Measurements from ENCODE around the gene AR.
"Not testable (repeated sequence)": the region's sequence is repeated elsewhere in the genome, so short reads cannot be mapped to it uniquely, and the experiment has no call there.

The AR gene

GRCh38 chrX:67564475-67564874 is 20.7 kb downstream of the AR start:
- DNase-seq: no peak

DNA sequence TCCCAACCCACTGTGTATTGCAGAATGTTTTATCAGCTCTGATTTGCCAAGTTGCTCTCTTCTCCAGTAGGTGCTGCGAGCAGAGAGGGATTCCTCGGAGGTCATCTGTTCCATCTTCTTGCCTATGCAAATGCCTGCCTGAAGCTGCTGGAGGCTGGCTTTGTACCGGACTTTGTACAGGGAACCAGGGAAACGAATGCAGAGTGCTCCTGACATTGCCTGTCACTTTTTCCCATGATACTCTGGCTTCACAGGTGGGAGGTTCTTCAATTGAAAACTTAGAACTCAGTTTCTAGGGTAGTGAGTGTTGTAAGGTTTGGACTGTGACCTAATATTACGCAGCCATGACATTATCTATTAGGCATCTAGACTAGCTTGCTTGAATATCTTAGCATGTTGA is 24.9 kb downstream of the AR start:
- DNase-seq: no peak

DNA sequence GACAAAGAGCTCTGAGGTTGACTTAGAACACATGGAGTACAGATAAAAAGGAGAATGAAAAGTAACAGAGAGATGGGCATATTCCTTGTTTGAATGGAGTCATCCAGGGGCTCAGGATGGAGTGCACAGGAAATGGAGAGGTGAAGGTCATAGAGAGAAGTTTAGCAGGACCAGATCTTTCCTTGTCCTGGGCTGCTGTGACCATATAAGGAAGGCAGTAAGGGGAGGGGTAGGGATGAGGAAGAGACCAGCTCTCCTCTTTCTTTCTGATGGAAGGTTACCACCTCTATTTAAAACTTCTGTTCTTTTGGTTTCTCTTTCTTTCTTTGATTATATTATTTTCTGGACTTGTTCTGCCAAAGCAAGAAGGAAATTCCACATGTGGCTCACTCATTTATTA is 27.0 kb downstream of the AR start:
- DNase-seq: no peak

DNA sequence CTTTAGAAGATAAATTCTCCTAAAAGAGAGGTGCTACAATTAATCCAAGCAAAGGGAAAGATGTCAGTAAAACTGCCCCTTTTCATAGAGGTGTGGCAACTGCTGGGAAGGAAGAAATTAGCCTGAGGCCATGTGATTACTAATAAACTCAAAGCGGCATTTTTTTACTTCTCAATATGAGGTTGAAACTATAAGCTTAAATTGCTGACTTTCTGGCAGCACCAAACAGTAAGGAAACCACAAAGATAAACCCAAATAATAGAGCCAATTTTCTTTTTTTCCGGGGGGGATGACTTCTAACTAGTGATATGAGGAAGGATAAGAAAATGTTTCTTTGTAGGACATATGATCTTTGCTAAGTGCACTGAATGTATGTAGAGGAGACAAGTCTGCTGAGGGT is 30.9 kb downstream of the AR start:
- DNase-seq: no peak

DNA sequence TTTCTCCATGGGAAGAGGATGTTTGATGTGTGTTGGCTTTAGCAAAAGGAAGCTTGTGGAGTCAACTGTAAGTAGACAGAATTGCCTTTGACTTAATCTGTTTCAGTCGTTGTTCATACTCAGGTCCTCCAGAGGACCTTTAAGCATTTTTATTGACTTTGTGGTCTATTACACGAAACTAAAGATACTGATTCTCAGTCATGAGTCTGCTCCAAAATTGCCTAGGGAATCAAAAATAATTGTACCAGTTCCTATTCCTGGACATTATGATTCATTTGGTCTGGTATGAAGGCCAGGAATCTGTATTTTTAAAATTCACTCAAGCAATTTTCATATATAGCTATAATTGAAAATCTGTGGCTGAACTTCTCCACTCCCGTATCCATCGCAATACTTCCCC is 38.6 kb downstream of the AR start:
- DNase-seq: no peak

- DNase-seq: no peak
These were observed 39.4 kb downstream of the AR start for GRCh38 chrX:67583171-67583570.

DNA sequence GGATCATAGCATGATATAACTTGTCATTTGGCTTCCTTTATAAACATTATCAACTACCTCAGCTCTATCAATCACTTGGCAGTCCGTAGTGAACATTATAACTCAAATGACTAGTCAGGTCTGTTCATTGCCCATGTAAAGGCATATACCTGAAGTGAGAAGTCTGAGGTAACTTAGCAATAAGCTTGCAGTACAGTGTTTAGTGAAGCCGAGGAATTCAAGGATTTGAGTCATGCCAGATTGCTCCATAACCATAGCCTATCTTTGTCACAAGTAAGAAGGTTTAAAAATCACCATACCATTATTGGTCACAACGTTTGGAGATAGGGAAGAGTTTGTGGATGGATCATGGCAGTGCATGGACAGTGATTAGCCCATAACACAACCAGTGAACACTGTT is 41.6 kb downstream of the AR start:
- DNase-seq: no peak

- no peak for DNase-seq
These were observed 44.3 kb downstream of the AR start for GRCh38 chrX:67587946-67588624.

DNA sequence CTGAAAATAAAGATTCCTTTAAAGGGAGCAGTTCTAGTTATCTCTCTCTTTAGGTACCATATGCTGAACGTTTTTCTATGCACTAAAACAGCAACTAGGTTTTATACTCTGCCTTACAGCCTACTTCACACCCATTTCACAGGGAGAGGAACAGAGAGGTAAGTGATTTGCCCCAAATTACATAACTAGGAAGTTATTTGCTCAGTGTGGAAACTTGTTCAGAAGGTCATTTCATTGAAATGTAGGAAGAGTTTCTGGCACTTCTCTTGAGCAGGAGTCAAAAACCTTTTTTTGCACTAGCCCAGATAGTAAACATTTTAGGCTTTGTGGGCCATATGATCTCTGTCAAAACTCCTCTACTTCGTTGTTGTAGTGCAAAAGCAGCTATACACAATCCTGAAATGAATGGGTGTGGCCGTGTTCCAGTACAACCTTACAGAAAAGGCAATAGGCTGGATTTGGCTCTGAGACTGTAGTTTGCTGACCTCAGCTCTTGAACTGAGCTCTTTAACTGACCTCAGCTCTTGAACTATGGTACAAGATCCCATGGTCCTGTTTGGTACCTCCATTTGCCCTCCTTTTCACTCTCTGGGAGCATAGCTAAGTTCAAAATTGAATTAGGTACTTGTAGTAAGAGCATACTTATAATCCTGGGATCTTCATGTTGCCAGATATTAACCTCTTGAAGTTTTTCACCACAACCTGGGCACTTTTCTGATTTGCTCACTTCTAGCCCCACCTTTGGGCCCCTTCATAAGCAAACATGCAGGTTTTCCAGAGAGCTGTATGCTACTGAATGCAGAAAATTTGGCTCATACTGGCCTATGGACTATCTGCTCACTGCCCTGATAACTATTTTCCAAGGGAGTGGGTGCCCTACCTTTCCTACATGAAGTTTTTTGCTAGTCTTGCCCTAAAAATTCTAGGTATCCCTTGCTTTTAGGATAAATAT is 53.3 kb downstream of the AR start:
- DNase-seq: no peak

GRCh38 chrX:67599532-67599931 is 55.7 kb downstream of the AR start:
- no peak for DNase-seq

DNA sequence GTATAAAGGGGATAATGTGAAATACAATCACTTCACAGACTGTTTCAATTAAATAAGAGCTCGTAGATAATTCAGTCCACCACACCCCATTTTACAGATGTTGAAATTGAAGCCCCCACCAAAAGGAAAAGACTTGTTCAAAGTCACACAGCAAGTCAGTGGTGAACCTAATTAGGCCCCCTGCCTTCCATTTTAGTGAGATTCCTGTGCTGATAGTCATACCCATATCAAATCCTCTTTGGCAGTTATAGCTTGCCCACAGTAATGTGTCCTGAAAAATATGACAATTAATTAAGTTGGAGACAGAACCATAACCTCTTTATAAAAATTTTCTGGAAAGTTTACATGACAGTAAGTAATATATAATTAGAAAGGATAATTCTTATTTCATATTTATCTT is 58.0 kb downstream of the AR start:
- no peak for DNase-seq

GRCh38 chrX:67604979-67605703 is 61.3 kb downstream of the AR start:
- DNase-seq: no peak

DNA sequence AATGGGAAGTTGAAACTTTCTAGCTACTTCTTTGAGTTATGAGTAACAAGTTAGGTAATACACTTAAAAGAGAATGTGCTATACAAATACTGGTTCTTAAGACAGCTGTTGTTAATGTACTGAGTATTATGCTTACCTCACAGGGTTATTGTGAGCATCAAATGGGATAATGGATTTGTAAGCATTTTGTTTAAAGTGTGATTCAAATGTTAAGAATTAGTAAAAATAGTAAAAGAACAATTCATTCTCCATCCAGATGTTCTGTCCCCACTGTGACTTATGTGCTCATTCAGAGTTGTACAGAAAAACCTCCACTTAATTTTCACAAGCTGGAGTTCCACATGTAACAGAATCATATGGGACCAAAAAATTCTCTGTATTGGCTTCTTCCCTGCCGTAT is 63.6 kb downstream of the AR start:
- no peak for DNase-seq

DNA sequence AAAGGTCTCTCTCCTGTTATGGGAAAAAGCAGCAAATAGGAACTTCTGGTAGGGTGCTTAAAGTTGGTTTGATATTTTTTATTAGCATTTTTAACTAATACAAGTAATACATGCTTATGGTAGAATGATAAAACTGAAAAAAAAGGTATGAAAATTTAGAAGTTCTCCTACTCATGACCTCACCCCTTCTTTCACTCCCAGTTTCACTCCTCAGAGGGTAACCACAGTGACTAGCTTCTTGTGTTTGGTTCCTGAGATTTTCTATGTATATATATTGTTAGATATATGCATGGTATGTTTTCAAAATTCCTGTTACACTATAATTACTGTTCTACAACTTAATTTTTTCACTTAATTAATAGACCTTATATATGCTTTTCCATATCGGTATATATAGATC is 66.5 kb downstream of the AR start:
- no peak for DNase-seq

GRCh38 chrX:67612231-67612630 is 68.4 kb downstream of the AR start:
- DNase-seq: no peak

- no peak for DNase-seq
These were observed 69.5 kb downstream of the AR start for GRCh38 chrX:67613366-67613765.

DNA sequence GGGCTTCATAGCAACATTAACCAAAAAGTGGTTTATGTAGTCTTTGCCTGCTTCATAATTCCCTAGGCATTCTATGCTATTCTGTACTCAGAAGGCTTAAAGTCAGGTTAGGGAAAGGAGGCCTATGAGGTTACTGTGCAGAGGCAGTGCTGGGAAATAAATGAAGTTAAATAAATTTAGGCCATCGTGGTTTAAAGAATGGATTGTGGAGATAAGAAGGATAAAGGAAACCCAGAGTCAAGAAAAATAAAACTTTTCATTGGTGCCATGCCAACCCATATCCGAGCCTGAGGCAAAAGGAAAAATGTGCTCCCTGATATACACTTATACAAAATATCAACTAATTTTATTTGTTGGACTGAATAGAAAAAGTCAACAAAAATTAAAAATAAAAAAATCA is 70.2 kb downstream of the AR start:
- DNase-seq: no peak

DNA sequence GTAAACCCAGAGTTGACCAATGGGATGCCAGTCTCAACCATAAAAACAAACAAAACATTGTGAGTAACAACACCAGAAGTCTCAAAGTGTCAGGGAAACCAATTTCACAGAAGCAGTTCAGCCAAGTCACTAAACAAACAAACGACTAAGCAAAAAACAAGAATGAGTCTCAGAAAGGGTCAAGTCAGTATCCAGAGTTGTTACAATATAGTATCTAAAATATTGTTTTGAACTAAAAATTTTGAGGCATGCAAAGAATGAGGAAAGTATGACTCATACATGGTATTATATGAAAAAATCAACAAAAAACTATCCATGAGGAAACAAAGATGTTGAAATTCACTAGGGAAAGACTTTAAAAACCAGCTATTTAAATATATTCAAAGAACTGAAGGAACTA is 70.6 kb downstream of the AR start:
- DNase-seq: no peak

GRCh38 chrX:67619253-67619652 is 75.4 kb downstream of the AR start:
- no peak for DNase-seq

DNA sequence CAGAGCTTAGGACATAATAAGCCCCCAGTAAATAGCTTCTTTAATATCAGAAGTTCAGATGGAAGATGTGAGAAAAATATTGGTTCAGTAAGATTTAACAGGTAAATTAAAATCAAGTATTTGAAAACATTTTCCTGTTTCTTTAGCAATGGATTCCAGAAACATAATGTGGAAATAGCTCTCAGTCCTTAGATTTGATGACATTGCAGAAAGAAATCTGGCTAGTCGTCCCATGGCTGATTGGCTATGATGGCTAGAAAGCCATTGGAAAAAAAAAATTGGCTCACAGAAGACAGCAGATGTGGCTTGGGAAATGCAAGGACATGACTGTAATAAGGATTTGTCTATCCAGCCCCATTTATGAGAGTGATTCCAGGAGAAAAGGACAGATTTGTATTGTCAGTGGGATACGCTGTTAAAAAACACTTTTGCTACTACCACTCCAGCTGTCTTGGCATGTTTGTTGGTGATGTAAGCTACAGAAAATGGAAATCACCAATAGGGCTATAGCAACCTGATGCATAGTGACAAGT is 78.3 kb downstream of the AR start:
- DNase-seq: no peak

DNA sequence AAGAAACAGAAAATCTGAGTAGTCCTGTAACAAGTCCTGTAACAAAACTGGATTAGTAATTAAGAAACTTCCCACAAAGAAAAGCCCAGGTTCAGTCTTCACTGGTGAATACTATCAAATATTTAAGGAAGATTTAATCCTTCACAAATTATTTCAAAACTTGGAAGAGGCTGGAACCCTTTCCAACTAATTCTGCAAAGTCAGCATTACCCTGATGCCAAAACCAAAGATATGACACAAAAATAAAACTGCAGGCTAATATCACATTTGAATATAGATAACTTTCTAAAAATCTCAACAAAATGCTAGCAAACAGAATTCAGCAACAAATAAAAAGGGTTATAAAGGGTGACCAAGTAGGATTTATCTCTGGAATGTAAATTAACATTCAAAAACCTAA is 80.5 kb downstream of the AR start:
- DNase-seq: no peak

- no peak for DNase-seq
These were observed 91.6 kb downstream of the AR start for GRCh38 chrX:67635424-67635823.

GRCh38 chrX:67636532-67636931 is 92.7 kb downstream of the AR start:
- DNase-seq: no peak

DNA sequence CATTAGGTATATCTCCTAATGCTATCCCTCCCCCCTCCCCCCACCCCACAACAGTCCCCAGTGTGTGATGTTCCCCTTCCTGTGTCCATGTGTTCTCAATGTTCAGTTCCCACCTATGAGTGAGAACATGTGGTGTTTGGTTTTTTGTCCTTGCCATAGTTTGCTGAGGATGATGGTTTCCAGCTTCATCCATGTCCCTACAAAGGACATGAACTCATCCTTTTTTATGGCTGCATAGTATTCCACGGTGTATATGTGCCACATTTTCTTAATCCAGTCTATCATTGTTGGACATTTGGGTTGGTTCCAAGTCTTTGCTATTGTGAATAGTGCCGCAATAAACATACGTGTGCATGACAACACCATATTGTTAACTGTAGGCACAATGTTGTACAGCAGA is 93.5 kb downstream of the AR start:
- DNase-seq: not testable (repeated sequence)

Data from activated T-cell treated with anti-CD3 and anti-CD28 coated beads for 4 hours (primary cell).